ENCODE results near the gene TXNDC12. TPM values are rescaled to one million over a fixed set of nuclear protein-coding genes. Genes with fewer than 3 reads are reported as not detected.

Gene TXNDC12
- total RNA-seq, 1 experiment from 2014 or later: 80.9 TPM

DNA sequence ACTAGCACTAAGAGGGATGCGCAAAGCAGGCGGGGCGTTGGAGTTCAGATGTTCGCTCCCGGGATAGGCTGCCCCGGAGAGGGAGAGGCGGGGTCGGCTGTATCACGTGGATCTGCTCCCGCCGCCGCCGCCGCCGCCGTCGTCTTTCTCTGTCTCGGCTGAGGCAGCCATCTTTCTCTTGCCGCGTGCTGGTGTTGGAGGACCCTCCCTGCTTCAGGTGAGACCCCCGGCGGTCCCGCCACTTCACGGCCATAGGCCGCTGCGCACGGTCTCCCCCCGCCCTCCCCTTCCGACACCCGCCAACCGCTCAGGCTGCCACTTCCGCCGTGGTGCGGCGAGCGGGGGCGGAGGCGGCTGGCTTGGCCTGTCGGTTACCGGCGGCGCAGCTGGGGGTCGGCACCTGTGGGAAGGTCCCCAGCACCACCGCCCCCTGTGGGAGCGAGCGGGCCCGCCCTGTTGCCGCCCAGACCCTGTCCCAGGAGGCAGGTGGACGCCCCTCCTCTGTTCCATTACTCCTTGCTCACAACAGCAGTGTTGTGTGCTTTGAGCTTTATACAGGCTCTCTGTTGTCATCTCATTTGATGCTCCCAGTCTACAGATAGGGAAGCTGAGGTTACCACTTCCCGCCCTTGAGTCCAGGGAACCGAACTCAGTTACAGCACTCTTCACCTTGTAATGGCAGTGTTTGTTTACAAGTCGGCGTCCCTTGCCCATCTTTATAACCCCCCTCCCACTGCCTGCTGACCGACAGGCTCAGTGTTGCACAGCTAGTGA, 1.4 kb upstream of the TXNDC12 start, which contains the start of gene BTF3L4 (continued):
- TF ChIP-seq PRRX2 (CRISPR knock-in tag; IDR thresholded peaks at IDR 0.05) (no peak), TCF7 (CRISPR knock-in tag; IDR thresholded peaks at IDR 0.05; ENCODE audit: low read depth) (no peak), ELF4 (CRISPR knock-in tag; IDR thresholded peaks at IDR 0.05; ENCODE audit: low read depth) (no peak), NR3C1 (CRISPR knock-in tag; conservative IDR thresholded peaks at IDR 0.05; ENCODE audit: low read depth) (no peak), KAT7 (CRISPR knock-in tag; IDR thresholded peaks at IDR 0.05; ENCODE audit: borderline replicate concordance) (no peak; the same call in 1 of the 2 replicates), TEAD1 (CRISPR knock-in tag; IDR thresholded peaks at IDR 0.05) (peak; percentile 36; the same call in 1 of the 2 replicates), SOX15 (CRISPR knock-in tag; IDR thresholded peaks at IDR 0.05) (no peak), ESRRA (CRISPR knock-in tag; IDR thresholded peaks at IDR 0.05; ENCODE audit: borderline replicate concordance) (no peak), NFE2L1 (CRISPR knock-in tag; IDR thresholded peaks at IDR 0.05) (peak; percentile 78; the same call in 1 of the 2 replicates), ETV6 (CRISPR knock-in tag; IDR thresholded peaks at IDR 0.05) (no peak; the same call in 1 of the 2 replicates), MXD4 (CRISPR knock-in tag; IDR thresholded peaks at IDR 0.05; ENCODE audit: borderline replicate concordance) (no peak), NFATC4 (CRISPR knock-in tag; IDR thresholded peaks at IDR 0.05) (0 out of 2 replicates have a peak, but pooled peaks have one; percentile 49), NFYB (CRISPR knock-in tag; conservative IDR thresholded peaks at IDR 0.05; ENCODE audit: low read depth) (0 out of 2 replicates have a peak, but pooled peaks have one; percentile 47), ZNF121 (CRISPR knock-in tag; IDR thresholded peaks at IDR 0.05) (peak; percentile 44; the same call in 1 of the 2 replicates), ZNF138 (CRISPR knock-in tag; conservative IDR thresholded peaks at IDR 0.05) (no peak), CREM (CRISPR knock-in tag; IDR thresholded peaks at IDR 0.05) (no peak), GRHL2 (CRISPR knock-in tag; IDR thresholded peaks at IDR 0.05; ENCODE audit: insufficient replicate concordance, severe bottlenecking) (no peak)
- TF ChIP-seq, protein P1, sequence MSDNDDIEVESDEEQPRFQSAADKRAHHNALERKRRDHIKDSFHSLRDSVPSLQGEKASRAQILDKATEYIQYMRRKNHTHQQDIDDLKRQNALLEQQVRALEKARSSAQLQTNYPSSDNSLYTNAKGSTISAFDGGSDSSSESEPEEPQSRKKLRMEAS (CRISPR knock-in tag; IDR thresholded peaks at IDR 0.05): peak; percentile 97
- TF ChIP-seq, protein P2, sequence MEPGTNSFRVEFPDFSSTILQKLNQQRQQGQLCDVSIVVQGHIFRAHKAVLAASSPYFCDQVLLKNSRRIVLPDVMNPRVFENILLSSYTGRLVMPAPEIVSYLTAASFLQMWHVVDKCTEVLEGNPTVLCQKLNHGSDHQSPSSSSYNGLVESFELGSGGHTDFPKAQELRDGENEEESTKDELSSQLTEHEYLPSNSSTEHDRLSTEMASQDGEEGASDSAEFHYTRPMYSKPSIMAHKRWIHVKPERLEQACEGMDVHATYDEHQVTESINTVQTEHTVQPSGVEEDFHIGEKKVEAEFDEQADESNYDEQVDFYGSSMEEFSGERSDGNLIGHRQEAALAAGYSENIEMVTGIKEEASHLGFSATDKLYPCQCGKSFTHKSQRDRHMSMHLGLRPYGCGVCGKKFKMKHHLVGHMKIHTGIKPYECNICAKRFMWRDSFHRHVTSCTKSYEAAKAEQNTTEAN (CRISPR knock-in tag; IDR thresholded peaks at IDR 0.05): peak; percentile 86; the same call in 1 of the 2 replicates
- TF ChIP-seq, protein P3, sequence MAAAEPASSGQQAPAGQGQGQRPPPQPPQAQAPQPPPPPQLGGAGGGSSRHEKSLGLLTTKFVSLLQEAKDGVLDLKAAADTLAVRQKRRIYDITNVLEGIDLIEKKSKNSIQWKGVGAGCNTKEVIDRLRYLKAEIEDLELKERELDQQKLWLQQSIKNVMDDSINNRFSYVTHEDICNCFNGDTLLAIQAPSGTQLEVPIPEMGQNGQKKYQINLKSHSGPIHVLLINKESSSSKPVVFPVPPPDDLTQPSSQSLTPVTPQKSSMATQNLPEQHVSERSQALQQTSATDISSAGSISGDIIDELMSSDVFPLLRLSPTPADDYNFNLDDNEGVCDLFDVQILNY (CRISPR knock-in tag; IDR thresholded peaks at IDR 0.05): no peak
- TF ChIP-seq, protein P4, sequence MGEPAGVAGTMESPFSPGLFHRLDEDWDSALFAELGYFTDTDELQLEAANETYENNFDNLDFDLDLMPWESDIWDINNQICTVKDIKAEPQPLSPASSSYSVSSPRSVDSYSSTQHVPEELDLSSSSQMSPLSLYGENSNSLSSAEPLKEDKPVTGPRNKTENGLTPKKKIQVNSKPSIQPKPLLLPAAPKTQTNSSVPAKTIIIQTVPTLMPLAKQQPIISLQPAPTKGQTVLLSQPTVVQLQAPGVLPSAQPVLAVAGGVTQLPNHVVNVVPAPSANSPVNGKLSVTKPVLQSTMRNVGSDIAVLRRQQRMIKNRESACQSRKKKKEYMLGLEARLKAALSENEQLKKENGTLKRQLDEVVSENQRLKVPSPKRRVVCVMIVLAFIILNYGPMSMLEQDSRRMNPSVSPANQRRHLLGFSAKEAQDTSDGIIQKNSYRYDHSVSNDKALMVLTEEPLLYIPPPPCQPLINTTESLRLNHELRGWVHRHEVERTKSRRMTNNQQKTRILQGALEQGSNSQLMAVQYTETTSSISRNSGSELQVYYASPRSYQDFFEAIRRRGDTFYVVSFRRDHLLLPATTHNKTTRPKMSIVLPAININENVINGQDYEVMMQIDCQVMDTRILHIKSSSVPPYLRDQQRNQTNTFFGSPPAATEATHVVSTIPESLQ (CRISPR knock-in tag; IDR thresholded peaks at IDR 0.05): no peak
- TF ChIP-seq, protein P5, sequence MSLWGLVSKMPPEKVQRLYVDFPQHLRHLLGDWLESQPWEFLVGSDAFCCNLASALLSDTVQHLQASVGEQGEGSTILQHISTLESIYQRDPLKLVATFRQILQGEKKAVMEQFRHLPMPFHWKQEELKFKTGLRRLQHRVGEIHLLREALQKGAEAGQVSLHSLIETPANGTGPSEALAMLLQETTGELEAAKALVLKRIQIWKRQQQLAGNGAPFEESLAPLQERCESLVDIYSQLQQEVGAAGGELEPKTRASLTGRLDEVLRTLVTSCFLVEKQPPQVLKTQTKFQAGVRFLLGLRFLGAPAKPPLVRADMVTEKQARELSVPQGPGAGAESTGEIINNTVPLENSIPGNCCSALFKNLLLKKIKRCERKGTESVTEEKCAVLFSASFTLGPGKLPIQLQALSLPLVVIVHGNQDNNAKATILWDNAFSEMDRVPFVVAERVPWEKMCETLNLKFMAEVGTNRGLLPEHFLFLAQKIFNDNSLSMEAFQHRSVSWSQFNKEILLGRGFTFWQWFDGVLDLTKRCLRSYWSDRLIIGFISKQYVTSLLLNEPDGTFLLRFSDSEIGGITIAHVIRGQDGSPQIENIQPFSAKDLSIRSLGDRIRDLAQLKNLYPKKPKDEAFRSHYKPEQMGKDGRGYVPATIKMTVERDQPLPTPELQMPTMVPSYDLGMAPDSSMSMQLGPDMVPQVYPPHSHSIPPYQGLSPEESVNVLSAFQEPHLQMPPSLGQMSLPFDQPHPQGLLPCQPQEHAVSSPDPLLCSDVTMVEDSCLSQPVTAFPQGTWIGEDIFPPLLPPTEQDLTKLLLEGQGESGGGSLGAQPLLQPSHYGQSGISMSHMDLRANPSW (CRISPR knock-in tag; conservative IDR thresholded peaks at IDR 0.05; ENCODE audit: low read depth): no peak
- TF ChIP-seq, protein P6, sequence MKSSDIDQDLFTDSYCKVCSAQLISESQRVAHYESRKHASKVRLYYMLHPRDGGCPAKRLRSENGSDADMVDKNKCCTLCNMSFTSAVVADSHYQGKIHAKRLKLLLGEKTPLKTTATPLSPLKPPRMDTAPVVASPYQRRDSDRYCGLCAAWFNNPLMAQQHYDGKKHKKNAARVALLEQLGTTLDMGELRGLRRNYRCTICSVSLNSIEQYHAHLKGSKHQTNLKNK (CRISPR knock-in tag; IDR thresholded peaks at IDR 0.05): no peak
- TF ChIP-seq, protein P7, sequence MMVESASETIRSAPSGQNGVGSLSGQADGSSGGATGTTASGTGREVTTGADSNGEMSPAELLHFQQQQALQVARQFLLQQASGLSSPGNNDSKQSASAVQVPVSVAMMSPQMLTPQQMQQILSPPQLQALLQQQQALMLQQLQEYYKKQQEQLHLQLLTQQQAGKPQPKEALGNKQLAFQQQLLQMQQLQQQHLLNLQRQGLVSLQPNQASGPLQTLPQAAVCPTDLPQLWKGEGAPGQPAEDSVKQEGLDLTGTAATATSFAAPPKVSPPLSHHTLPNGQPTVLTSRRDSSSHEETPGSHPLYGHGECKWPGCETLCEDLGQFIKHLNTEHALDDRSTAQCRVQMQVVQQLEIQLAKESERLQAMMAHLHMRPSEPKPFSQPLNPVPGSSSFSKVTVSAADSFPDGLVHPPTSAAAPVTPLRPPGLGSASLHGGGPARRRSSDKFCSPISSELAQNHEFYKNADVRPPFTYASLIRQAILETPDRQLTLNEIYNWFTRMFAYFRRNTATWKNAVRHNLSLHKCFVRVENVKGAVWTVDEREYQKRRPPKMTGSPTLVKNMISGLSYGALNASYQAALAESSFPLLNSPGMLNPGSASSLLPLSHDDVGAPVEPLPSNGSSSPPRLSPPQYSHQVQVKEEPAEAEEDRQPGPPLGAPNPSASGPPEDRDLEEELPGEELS (CRISPR knock-in tag; IDR thresholded peaks at IDR 0.05): 0 out of 2 replicates have a peak, but pooled peaks have one; percentile 70
- TF ChIP-seq, protein P8, sequence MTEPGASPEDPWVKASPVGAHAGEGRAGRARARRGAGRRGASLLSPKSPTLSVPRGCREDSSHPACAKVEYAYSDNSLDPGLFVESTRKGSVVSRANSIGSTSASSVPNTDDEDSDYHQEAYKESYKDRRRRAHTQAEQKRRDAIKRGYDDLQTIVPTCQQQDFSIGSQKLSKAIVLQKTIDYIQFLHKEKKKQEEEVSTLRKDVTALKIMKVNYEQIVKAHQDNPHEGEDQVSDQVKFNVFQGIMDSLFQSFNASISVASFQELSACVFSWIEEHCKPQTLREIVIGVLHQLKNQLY (CRISPR knock-in tag; IDR thresholded peaks at IDR 0.05): no peak
- TF ChIP-seq, protein P9, sequence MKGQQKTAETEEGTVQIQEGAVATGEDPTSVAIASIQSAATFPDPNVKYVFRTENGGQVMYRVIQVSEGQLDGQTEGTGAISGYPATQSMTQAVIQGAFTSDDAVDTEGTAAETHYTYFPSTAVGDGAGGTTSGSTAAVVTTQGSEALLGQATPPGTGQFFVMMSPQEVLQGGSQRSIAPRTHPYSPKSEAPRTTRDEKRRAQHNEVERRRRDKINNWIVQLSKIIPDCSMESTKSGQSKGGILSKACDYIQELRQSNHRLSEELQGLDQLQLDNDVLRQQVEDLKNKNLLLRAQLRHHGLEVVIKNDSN (CRISPR knock-in tag; IDR thresholded peaks at IDR 0.05): peak; percentile 89

Measured in WTC11 (cell line).